RPMI7951 (cell line): Measurements from ENCODE around the gene SLC50A1. TPM values are rescaled to one million over a fixed set of nuclear protein-coding genes. Genes with fewer than 3 reads are reported as not detected.
"Not testable (repeated sequence)": the region's sequence is repeated elsewhere in the genome, so short reads cannot be mapped to it uniquely, and the experiment has no call there.

ENCODE experiments used
- DNase-seq: peaks from one replicate; pipeline ENCODE4 v3.0.0-alpha.2; 2012; ENCODE audit warnings: low read depth
- total RNA-seq: library from RNA; depleted of rRNA; stranded (reverse); fragments of >200 nt; shearing (Covaris generic); gene quantifications from 2 replicates; pipeline ENCODE4 v1.2.3, GENCODE V29; 2014

SLC50A1 gene
- total RNA-seq, 1 experiment from 2014 or later: 24.2 TPM

DNA sequence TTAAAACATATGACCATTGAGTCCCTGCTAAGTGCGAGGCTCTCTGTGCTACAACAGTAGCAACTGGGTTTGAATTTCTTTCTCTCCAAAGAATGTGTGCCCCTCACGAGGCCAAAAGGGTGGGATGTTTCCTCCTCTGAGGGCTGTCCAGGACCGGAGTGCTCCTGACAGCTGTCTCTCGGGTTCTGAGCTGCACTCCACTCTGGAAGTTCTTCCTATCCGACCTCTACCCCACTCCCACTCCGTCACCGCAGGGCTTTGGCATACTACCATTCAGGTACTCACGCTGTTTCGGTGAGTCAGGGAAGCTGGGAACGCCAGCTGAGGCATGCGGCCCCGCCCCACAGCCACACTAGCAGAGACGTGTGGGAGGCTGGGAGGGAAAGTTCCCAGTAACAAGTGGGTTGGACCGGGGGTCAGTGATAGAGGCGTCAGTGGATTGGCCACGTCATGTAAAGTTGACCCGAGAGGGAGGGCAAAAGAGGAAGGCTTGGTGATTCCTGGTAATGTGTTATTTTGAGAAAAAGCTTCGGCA is 705 bp upstream of the SLC50A1 start:
- peak; percentile 92 for DNase-seq

DNA sequence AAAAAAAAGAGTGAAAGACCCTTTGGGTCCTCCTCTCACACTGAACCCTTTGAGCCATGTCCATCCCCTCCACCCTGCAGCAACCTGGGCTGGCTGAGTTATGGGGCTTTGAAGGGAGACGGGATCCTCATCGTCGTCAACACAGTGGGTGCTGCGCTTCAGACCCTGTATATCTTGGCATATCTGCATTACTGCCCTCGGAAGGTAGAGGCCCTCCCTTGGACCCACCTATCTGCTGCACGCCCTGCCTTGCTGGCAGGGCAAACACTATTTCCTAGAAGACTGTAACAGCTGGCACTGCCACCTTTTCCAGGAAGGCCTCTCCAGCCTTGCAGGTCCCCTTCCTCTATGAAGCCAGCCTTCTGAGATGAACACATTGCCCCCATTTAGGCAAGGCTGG is 1.1 kb downstream of the SLC50A1 start:
- no peak for DNase-seq

- no peak for DNase-seq
Measured at GRCh38 chr1:155137154-155137949, 1.7 kb downstream of the SLC50A1 start.

DNA sequence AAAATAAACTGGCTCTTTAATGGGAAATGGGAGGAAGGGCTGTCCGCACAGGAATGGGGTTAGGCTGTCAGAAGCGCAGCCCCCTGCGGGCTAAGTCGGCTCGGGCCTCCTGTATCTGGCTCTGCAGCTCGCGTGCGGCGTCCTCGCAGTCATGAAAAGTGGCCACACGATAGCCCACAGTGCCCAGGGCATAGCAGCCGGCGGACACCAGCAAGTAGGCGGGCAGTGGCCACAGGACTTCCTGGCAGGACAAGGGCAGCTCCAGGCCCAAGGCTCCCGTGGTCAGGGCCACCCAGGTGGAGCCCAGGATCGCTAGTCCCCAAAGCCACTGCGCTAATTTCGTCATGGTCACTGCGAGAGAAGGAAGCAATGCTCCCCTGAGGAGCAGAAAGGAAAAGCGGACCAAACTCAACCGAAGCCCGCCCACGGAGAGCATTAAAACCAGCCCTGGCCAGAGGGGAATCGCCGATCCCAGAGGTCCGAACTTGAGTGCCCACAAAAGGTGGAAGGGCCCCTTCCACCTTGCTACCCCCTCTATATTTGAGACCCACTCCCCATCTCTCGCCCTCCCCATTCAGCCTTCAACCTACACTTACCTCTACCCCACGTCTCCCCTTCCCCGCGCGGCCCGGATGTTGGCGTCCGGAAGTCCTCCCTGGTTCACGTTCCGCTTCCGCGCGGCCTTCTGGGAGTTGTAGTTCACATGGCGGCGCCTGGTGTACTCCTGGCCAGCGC is 4.4 kb downstream of the SLC50A1 start, which contains the start of gene DPM3:
TSS of gene DPM3 (minus strand) at position 637 of the 735 bp plus-strand sequence. CDS start at position 346, 291 bp downstream.
- DNase-seq: peak; percentile 77

DNA sequence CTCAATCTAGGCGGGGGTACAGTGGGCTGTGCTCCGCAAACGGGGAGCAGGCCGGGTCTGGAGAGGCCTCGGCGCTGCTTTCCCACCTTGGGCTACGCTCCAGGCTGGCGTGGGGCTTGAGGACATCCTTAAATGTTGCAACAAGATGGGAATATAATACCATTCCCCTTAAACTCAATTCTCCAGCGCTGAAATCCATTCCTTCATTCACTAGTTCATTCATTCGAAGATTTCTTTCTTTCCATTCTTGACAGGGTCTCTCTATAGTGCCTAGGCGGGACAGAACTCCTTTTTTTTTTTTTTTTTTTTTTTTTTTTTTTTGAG is 4.9 kb downstream of the SLC50A1 start:
- no peak for DNase-seq

- DNase-seq: no peak
Measured at GRCh38 chr1:155141749-155142148, 6.1 kb downstream of the SLC50A1 start.

GRCh38 chr1:155145491-155145890 is 9.8 kb downstream of the SLC50A1 start:
- no peak for DNase-seq

DNA sequence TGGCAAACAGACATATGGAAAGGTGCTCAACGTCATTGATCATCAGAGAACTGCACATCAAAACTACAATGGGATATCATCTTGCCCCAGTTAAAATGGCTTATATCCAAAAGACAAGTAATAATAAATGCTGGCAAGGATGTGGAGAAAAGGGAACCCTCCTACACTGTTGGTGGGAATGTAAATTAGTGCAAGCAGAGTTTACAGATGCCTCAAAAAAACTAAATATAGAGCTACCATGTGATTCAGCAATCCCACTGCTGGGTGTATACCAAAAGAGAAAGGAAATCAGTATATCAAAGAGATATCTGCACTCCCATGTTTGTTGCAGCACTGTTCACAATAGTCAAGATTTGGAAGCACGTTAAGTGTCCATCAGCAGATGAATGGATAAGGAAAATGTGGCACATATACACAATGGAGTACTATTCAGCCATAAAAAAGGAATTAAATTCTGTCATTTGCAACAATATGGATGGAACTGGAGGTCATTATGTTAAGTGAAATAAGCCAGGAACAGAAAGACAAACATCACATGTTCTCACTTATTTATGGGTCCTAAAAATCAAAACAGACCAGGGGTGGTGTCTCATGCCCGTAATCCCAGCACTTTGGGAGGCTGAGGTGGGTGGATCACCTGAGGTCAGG is 20.5 kb downstream of the SLC50A1 start:
- not testable (repeated sequence) for DNase-seq

DNA sequence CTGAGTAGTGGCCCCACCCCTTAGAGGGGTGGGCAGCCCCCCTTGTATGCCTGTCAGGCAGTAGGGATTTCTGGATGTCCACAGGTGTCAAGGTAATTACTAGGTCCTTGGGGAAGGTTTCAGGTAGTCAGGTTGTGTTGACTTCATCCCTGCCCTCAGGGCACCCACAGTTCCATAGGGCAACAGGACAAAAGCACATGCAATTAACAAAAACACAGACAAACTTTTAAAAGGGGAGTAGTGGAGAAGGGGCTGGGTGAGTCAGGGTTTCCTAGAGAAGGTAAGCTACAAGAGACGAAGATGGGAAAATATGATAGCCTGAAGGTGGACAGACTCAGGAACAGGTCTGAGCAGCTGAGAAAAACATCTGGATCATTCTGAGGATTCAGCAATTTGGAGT is 23.3 kb downstream of the SLC50A1 start:
- DNase-seq: no peak

DNA sequence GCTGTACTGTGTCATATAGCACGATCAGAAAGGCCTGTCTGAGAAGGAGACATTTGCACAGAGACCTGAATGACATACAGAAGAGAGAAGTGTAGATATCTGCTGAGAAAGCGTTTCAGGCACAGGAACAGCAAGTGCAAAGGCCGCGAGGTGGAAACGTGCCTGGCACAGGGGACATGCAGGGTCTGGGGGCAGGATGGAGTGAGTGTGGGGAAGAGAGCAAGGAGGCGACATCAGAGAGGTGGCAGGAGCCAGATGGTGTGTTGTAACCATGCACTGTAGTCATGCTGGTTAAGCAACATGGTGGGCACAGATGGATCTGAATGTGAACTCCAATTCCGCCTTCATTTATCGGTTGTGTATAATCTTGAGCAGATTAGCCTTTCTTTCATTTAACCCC is 24.5 kb downstream of the SLC50A1 start:
- no peak for DNase-seq

DNA sequence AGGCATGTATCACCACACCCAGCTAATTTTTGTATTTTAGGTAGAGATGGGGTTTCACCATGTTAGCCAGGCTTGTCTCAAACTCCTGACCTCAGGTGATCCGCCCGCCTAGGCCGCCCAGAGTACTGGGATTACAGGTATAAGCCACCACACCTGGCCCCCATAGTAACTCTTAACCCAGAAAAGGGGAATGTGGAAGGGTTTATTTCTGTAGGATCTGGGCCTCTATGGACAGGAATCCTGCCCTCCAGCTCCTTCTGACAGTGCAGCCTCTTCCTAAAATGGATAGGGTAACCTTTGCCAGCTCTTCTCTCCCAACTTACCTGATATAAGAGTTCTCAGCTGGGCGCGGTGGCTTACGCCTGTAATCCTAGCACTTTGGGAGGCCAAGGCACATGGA is 27.0 kb downstream of the SLC50A1 start:
- DNase-seq: not testable (repeated sequence)

DNA sequence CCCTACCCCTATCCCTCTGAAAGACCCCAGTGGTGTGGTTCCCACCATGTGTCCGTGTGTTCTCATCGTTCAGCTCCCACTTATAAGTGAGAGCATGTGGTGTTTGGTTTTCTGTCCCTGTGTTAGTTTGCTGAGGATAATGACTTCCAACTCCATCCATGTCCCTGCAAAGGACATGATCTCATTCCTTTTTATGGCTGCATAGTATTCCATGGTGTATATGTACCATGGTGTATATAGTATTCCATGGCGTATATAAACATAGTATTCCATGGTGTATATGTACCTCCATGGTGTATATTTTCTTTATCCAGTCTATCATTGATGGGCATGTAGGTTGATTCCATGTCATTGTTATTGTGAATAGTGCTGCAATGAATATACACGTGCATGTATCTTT is 28.1 kb downstream of the SLC50A1 start:
- not testable (repeated sequence) for DNase-seq

DNA sequence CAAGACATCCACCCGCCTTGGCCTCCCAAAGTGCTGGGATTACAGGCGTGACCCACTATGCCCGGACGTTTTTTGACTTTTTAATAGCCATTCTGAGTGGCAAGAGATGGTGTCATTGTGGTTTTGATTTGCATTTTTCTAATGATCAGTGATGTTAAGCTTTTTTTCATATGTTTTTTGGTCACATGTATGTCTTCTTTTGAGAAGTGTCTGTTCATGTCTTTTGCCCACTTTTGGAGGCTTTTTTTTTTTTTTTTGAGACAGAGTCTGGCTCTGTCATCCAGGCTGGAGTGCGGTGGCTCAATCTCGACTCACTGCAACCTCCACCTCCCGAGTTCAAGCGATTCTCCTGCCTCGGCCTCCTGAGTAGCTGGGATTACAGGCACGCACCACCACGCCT is 29.0 kb downstream of the SLC50A1 start:
- DNase-seq: not testable (repeated sequence)

DNA sequence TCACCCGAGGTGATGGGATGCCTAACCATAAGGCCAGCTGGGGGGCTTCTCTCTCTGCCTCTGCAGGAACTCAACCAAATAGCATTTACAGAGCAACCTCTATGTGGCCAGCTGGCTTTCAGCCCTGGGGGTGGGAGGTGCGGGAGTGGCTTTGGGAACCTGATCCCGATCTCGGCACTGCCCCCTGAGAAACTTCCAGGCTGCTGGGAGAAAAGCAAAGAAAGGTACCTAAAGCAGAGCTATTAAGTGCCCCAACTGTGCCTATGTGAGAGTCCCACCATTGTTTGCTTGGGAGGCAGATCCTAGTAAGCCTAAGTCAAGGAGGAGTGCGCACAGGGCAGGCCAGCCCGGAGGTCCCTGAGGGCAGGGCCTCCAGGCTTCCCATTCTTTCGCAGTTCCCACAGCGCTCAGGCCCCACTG is 30.4 kb downstream of the SLC50A1 start:
- no peak for DNase-seq

DNA sequence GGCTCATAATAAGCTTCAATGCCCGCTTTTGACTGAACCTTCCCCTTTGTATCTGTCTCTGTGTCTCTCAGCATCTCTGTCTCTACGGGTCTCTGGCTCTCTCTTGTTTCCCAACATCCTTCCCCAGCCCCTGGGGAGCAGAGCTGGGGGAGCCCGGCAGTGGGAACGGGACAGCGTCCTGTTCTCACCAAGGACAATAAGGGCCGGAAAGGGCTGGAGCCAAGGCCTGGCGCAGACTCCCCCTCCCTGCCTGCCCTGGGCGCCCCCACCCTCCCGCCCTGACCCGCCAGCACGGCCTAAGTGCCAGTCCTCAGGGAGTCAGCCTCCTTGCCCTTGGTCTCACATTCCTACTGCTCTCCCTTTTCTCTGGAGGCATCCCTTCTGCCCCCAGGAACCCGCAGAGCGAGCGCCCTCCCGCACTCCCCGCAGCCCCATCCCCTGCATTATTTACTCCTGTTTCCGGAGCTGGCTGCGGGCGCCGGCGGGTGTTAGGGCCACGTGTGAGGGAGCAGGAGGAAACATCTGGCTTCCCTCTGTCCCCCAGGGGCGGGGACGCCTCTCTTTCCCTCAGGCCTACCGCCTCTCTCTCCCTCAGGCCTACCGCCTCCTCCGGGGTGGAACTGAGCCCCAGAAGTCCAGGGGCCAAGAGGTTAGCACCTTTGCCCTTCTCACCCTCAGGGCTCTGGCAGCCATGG is 31.0 kb downstream of the SLC50A1 start:
- no peak for DNase-seq

DNA sequence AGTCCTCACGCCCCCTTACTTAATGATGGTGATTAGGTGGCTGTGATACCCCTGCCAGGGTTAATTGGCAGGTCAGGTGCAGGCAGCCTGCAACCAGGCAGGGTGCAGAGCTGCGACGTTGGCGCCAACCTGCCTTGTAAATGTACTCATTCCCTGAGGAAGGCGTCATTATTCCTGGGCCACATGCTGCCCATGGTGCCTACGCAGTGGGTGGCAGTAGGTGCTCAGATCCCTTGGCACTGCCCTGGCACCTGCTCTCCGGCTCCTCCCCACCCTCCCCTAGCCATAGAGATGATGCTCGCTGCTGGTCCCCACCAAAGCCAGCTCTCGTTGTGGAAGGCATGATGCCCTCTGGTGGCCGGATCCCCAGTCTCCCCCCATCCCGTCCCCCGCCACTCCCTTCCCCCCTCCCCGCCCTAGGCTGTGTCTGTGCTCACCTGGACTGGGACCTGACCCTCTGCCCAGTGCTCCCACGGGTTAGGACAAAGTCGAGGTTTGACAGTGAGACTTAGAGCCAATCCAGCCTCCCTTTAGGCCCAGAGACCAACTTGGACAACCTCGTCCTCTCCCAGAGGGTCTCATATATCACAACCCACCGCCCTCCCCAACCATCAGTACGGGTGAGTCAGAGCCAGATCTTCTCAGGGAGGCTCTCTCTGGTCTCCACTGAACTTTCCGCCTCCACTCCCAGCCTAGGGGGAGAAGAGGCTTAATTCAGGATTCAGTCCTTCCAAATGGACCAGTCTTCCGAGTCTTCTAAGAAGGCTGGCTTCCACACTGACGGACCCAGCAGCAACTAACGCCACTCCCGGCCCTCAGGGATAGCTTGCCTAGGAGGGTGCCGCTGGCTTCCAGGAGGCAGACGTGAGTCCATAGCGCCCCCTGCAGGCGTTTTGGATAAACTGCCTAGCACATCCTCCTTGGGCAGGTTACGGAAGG is 31.8 kb downstream of the SLC50A1 start:
- peak; percentile 63 for DNase-seq

DNA sequence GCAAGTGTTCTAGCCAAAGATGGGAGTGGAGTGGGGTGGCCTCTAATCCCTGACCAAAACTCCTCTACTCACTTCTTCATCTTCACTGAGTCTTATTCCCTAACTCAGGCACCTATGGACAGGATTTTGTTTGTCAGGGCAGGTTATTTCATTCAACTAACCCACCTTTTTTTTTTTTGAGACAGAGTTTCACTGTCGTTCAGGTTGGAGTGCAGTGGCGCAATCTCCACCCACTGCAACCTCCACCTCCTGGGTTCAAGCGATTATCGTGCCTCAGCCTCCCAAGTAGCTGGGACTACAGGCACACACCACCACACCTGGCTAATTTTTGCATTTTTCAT is 32.4 kb downstream of the SLC50A1 start:
- not testable (repeated sequence) for DNase-seq

- DNase-seq: no peak
Measured at GRCh38 chr1:155168456-155169210, 33.0 kb downstream of the SLC50A1 start.

- no peak for DNase-seq
Measured at GRCh38 chr1:155169541-155169940, 33.9 kb downstream of the SLC50A1 start.
